Measurements from ENCODE around the gene GLT8D2. TPM values are rescaled to one million over a fixed set of nuclear protein-coding genes. Genes with fewer than 3 reads are reported as not detected.

Gene GLT8D2
- total and polyA plus RNA-seq, 4 donors, result 1.6 to 36.5 (median 6.1) TPM

GRCh38 chr12:103998976-103999375 is 51.0 kb downstream of the GLT8D2 start:
- ATAC-seq (ENCODE audit: insufficient read depth, low FRiP score) (no peak), DNase-seq (peak; percentile 28 to 54 (median 39))
- Histone ChIP-seq H3K9ac (ENCODE audit: insufficient read depth in 1 of 2, low read length in 2 of 2) (no peak overlapping the region), H3K9me3 (ENCODE audit: control insufficient read depth in 4 of 4, insufficient read depth in 3 of 4, low read length in 3 of 4) (peaks cover 0 to 1% (median 0%) of the 10 kb centered on the region in 4 donors), H3K27me3 (ENCODE audit: control insufficient read depth in 3 of 3, insufficient read depth in 3 of 3, low read length in 2 of 3) (no peaks in the 10 kb centered on the region), H3K27ac (ENCODE audit: low read depth in 1 of 2, low read length in 1 of 2) (no peak overlapping the region), H3K36me3 (ENCODE audit: control insufficient read depth in 4 of 4, insufficient read depth in 4 of 4, low read length in 4 of 4) (no peaks in the 10 kb centered on the region), H3K4me1 (ENCODE audit: control insufficient read depth in 5 of 5, insufficient read depth in 5 of 5, low read length in 5 of 5) (peaks cover 0 to 4% (median 0%) of the 10 kb centered on the region in 5 donors), H3K4me3 (no peak overlapping the region)
- 85 to 88% methylated on average over 5 of the region's 5 CpGs for WGBS, 2 donors
- no peak for TF ChIP-seq CTCF (IDR thresholded peaks at IDR 0.05; ENCODE audit: control extremely low read depth, extremely low read depth)

DNA sequence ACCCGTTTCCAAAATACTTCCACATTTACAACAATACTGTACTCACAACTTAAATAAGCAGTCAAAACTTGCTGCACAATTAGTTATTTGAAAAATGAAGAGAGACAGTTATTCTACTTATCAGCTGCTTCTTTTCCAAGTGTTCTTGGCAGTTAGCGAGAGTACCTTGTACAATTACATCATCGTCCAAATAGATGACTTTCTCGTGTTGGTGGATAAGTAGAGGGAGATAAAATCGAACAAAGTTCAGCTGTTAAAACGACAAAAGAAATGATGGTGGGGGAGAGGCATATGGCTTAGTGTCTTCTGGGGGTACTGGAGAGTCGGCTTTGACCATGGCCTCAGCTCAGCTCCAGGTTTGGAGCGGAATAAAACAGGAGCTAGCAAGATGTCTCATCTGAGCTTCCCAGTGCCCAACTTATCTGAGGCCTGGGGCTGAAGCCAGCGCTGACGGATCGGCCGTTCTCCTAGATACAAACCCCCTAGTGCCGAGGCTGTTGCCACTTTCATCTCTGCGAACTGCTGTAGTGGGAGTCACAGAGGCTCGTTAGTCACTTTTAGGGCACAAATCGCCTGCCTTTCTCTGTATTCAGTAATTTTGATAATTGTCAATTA is 52.6 kb downstream of the GLT8D2 start:
- WGBS, 2 donors, result 72 to 83% methylated on average over 16 of the region's 16 CpGs
- Histone ChIP-seq H3K9ac (ENCODE audit: insufficient read depth in 1 of 2, low read length in 2 of 2) (no peak overlapping the region), H3K4me3 (no peak overlapping the region), H3K36me3 (ENCODE audit: control insufficient read depth in 4 of 4, insufficient read depth in 4 of 4, low read length in 4 of 4) (no peaks in the 10 kb centered on the region), H3K27ac (ENCODE audit: low read depth in 1 of 2, low read length in 1 of 2) (peak overlapping the region in 1 of 2 donors; percentile 65), H3K27me3 (ENCODE audit: control insufficient read depth in 3 of 3, insufficient read depth in 3 of 3, low read length in 2 of 3) (no peaks in the 10 kb centered on the region), H3K4me1 (ENCODE audit: control insufficient read depth in 5 of 5, insufficient read depth in 5 of 5, low read length in 5 of 5) (peaks cover 0 to 4% (median 0%) of the 10 kb centered on the region in 5 donors), H3K9me3 (ENCODE audit: control insufficient read depth in 4 of 4, insufficient read depth in 3 of 4, low read length in 3 of 4) (peaks cover 0 to 1% (median 0%) of the 10 kb centered on the region in 4 donors)
- DNase-seq (peak in 2 of 3 donors; percentile 20 to 38), ATAC-seq (ENCODE audit: insufficient read depth, low FRiP score) (no peak)
- no peak for TF ChIP-seq CTCF (IDR thresholded peaks at IDR 0.05; ENCODE audit: control extremely low read depth, extremely low read depth)

GRCh38 chr12:103996595-103996994 is 53.4 kb downstream of the GLT8D2 start:
- ATAC-seq (ENCODE audit: insufficient read depth, low FRiP score) (no peak), DNase-seq (no peak)
- Histone ChIP-seq H3K27me3 (ENCODE audit: control insufficient read depth in 3 of 3, insufficient read depth in 3 of 3, low read length in 2 of 3) (no peaks in the 10 kb centered on the region), H3K4me1 (ENCODE audit: control insufficient read depth in 5 of 5, insufficient read depth in 5 of 5, low read length in 5 of 5) (peaks cover 0 to 4% (median 0%) of the 10 kb centered on the region in 5 donors), H3K9me3 (ENCODE audit: control insufficient read depth in 4 of 4, insufficient read depth in 3 of 4, low read length in 3 of 4) (peaks cover 0 to 1% (median 0%) of the 10 kb centered on the region in 4 donors), H3K36me3 (ENCODE audit: control insufficient read depth in 4 of 4, insufficient read depth in 4 of 4, low read length in 4 of 4) (peaks cover 0 to under 1% (median 0%) of the 10 kb centered on the region in 4 donors), H3K27ac (ENCODE audit: low read depth in 1 of 2, low read length in 1 of 2) (no peak overlapping the region), H3K9ac (ENCODE audit: insufficient read depth in 1 of 2, low read length in 2 of 2) (no peak overlapping the region), H3K4me3 (no peak overlapping the region)
- WGBS, 2 donors, result 92 to 93% methylated on average over 5 of the region's 5 CpGs
- TF ChIP-seq CTCF (IDR thresholded peaks at IDR 0.05; ENCODE audit: control extremely low read depth, extremely low read depth), result no peak

Data from lung (tissue), 12 donors.